ENCODE data around the gene NF2. TPM values are rescaled to one million over a fixed set of nuclear protein-coding genes. Genes with fewer than 3 reads are reported as not detected.

Gene NF2
- total and polyA plus RNA-seq, 2 of the 8 experiments (the other 6 are each of a cell fraction or from before 2014, with no cell fraction given) = 17.6 to 53.6 TPM

GRCh38 chr22:29724843-29725242 is 121.4 kb downstream of the NF2 start:
- no peak overlapping the region for H3K18ac ChIP-seq (ENCODE audit: extremely low read depth, low read length)
- no peak overlapping the region for H3K9ac ChIP-seq (replicated peaks in 1 of 4; ENCODE audit: extremely low read depth in 1 of 4, low read depth in 3 of 4, low read length in 3 of 4)
- CTCF ChIA-PET (ENCODE audit: partially characterized antibody) = interaction anchor here (0.5 to 4.8 kb wide), 8 partner anchors 10 to 477 kb away, joined by 3 to 22 read pairs (median 4); no protein-coding TSS in a partner anchor
- H3K4me1 ChIP-seq (replicated peaks in 1 of 4; ENCODE audit: control insufficient read depth in 3 of 4, insufficient read depth in 4 of 4, low read length in 3 of 4) = peaks cover 0 to 17% (median 4%) of the 10 kb centered on the region in 4 experiments; a peak in 6 of 7 replicates
- WGBS, 2 experiments (ENCODE audit: extremely low coverage in 1 of 2, insufficient coverage in 1 of 2, insufficient read length in 1 of 2, insufficient replicate concordance in 2 of 2, low coverage in 1 of 2, low lambda C conversion rate in 2 of 2, missing lambda C conversion rate in 1 of 2) = 86% methylated on average over 7 of the region's 8 CpGs; no CpG with 5 or more reads in 1 of the 2 experiments
- H3K36me3 ChIP-seq (ENCODE audit: control insufficient read depth in 2 of 4, insufficient read depth in 4 of 4, low read length in 3 of 4) = no peaks in the 10 kb centered on the region
- no peak overlapping the region for H4K5ac ChIP-seq (ENCODE audit: insufficient read length, low read depth, low read length)
- no peak overlapping the region for H3K4ac ChIP-seq (replicated peaks; ENCODE audit: insufficient read length, low read depth, low read length)
- H3K14ac ChIP-seq (ENCODE audit: insufficient read length) = no peak overlapping the region
- peaks cover 5% of the 10 kb centered on the region; the same call in 1 of the 2 replicates for H3K23me2 ChIP-seq (ENCODE audit: low read depth, low read length)
- H3K79me2 ChIP-seq (ENCODE audit: control insufficient read depth in 1 of 2, insufficient read depth in 2 of 2, low read length in 2 of 2) = no peaks in the 10 kb centered on the region
- no peak overlapping the region for H2BK120ac ChIP-seq (replicated peaks; ENCODE audit: low read depth, low read length)
- FAIRE-seq (no peak), DNase-seq (ENCODE audit: low read depth in 1 of 2, low spot score in 2 of 2) (no peak)
- peaks cover 15 to 30% (median 21%) of the 10 kb centered on the region in 4 experiments; a peak in 6 of 7 replicates for H3K27me3 ChIP-seq (replicated peaks in 1 of 4; ENCODE audit: control insufficient read depth in 3 of 4, extremely low read depth in 1 of 4, insufficient read depth in 3 of 4, low read length in 3 of 4)
- H3K56ac ChIP-seq (replicated peaks; ENCODE audit: insufficient read length, low read depth, low read length) = no peak overlapping the region
- no peak overlapping the region for H2BK15ac ChIP-seq (ENCODE audit: low read length)
- H3K4me2 ChIP-seq (ENCODE audit: insufficient read depth in 1 of 2, low read depth in 2 of 2, low read length in 2 of 2) = no peak overlapping the region
- H2BK12ac ChIP-seq (ENCODE audit: low read depth, low read length) = no peak overlapping the region
- no peak overlapping the region for H3K27ac ChIP-seq (ENCODE audit: low read depth, low read length)
- H2AFZ ChIP-seq (ENCODE audit: low read length) = no peak overlapping the region
- no peak overlapping the region for H2BK20ac ChIP-seq (ENCODE audit: low read length)
- no peak overlapping the region for H3K4me3 ChIP-seq (ENCODE audit: extremely low read depth in 1 of 4, insufficient read depth in 2 of 4, low read depth in 3 of 4, low read length in 4 of 4)
- no peak overlapping the region for H4K8ac ChIP-seq (ENCODE audit: extremely low read depth, insufficient read depth, low read length)
- no peak overlapping the region for H3K23ac ChIP-seq (ENCODE audit: insufficient read length)
- no peaks in the 10 kb centered on the region for H3K79me1 ChIP-seq (ENCODE audit: low read depth, low read length)
- no peak overlapping the region for H2AK5ac ChIP-seq (ENCODE audit: low read depth, low read length)
- H4K20me1 ChIP-seq (replicated peaks in 1 of 2; ENCODE audit: control insufficient read depth in 1 of 2, insufficient read depth in 2 of 2, low read length in 2 of 2) = peaks cover 1 to 3% of the 10 kb centered on the region in 2 experiments
- no peak overlapping the region for H2BK5ac ChIP-seq (ENCODE audit: low read depth, low read length)
- no peaks in the 10 kb centered on the region for H3K9me3 ChIP-seq (ENCODE audit: insufficient read depth in 2 of 2, low read depth in 1 of 2, low read length in 1 of 2)
- no peak overlapping the region for H4K91ac ChIP-seq (replicated peaks; ENCODE audit: insufficient read length, low read length)
- POLR2A ChIA-PET (ENCODE audit: partially characterized antibody) = interaction anchor here (0.9 kb wide), 1 partner anchor 22 kb away, joined by 3 read pairs; no protein-coding TSS in a partner anchor
- TF ChIP-seq EP300 (IDR thresholded peaks at IDR 0.05; ENCODE audit: borderline replicate concordance in 1 of 2, low read depth in 2 of 2, low read length in 2 of 2) (no peak), TEAD4 (IDR thresholded peaks at IDR 0.05; ENCODE audit: low read depth, low read length) (no peak), FOSL1 (IDR thresholded peaks at IDR 0.05; ENCODE audit: insufficient read depth, low read depth, low read length) (no peak), SIX5 (IDR thresholded peaks at IDR 0.05; ENCODE audit: low read depth, low read length) (no peak)
